LNCaP clone FGC (cell line): ENCODE data around the gene ISCA1.

ENCODE experiments used
- DNase-seq: peaks from one replicate; pipeline ENCODE4 v3.0.0-alpha.2; 2011; ENCODE audit warnings: low read depth
- H3K4me3 ChIP-seq: 2 replicates; pipeline ENCODE4 v1.5.1; 2011; ENCODE audit warnings: mild to moderate bottlenecking, low read depth, low read length, control low read depth
- CTCF ChIP-seq: IDR thresholded peaks from 2 replicates; pipeline ENCODE4 v1.5.1; 2012; ENCODE audit warnings: mild to moderate bottlenecking; ENCODE audit not compliant: control insufficient read depth, insufficient read depth; ENCODE audit errors: extremely low read depth

Gene ISCA1

GRCh38 chr9:86242071-86242470 is 40.3 kb downstream of the ISCA1 start:
- DNase-seq: no peak
- H3K4me3 ChIP-seq: no peak overlapping the region
- no peak for TF ChIP-seq CTCF

GRCh38 chr9:86241216-86241615 is 41.1 kb downstream of the ISCA1 start:
- TF ChIP-seq CTCF: no peak
- no peak for DNase-seq
- H3K4me3 ChIP-seq: no peak overlapping the region

GRCh38 chr9:86238861-86239770 is 43.2 kb downstream of the ISCA1 start:
- DNase-seq: no peak
- H3K4me3 ChIP-seq: no peak overlapping the region
- peak; percentile 24 for TF ChIP-seq CTCF

- TF ChIP-seq CTCF: no peak
- DNase-seq: no peak
These were observed 51.5 kb downstream of the ISCA1 start for GRCh38 chr9:86230858-86231257.

GRCh38 chr9:86222667-86223066 is 59.7 kb downstream of the ISCA1 start:
- DNase-seq: no peak
- H3K4me3 ChIP-seq: no peak overlapping the region
- TF ChIP-seq CTCF: no peak

More at GRCh38 chr9:86230858-86231257, 51.5 kb downstream of the ISCA1 start:
- H3K4me3 ChIP-seq: no peak overlapping the region

- no peak for TF ChIP-seq CTCF
- DNase-seq: no peak
- no peak overlapping the region for H3K4me3 ChIP-seq
These were observed 62.7 kb downstream of the ISCA1 start for GRCh38 chr9:86219606-86220005.

- no peak overlapping the region for H3K4me3 ChIP-seq
- DNase-seq: no peak
- TF ChIP-seq CTCF: no peak
These were observed 65.1 kb downstream of the ISCA1 start for GRCh38 chr9:86217076-86217755.
